Lung microvascular endothelial cell (primary cell): ENCODE measurements around the gene NADSYN1. TPM values are rescaled to one million over a fixed set of nuclear protein-coding genes. Genes with fewer than 3 reads are reported as not detected.
A peak's percentile ranks its signal among the peaks of the same experiment; 100 is the strongest.
"Not testable (repeated sequence)": the region's sequence is repeated elsewhere in the genome, so short reads cannot be mapped to it uniquely, and the experiment has no call there.

Experiments
- DNase-seq, 2 donors: peaks; one replicate each; pipeline versions ENCODE4 v3.0.0 to v3.0.0-alpha.2; 2010; ENCODE audit warnings: low read depth in 2 of 2
- total RNA-seq: library from RNA; depleted of rRNA; stranded (reverse); fragments of >200 nt; gene quantifications from 2 replicates; pipeline ENCODE4 v1.2.1, GENCODE V29; 2014

The NADSYN1 gene
- 67.9 and 69.7 TPM in 2 replicates for total RNA-seq

DNA sequence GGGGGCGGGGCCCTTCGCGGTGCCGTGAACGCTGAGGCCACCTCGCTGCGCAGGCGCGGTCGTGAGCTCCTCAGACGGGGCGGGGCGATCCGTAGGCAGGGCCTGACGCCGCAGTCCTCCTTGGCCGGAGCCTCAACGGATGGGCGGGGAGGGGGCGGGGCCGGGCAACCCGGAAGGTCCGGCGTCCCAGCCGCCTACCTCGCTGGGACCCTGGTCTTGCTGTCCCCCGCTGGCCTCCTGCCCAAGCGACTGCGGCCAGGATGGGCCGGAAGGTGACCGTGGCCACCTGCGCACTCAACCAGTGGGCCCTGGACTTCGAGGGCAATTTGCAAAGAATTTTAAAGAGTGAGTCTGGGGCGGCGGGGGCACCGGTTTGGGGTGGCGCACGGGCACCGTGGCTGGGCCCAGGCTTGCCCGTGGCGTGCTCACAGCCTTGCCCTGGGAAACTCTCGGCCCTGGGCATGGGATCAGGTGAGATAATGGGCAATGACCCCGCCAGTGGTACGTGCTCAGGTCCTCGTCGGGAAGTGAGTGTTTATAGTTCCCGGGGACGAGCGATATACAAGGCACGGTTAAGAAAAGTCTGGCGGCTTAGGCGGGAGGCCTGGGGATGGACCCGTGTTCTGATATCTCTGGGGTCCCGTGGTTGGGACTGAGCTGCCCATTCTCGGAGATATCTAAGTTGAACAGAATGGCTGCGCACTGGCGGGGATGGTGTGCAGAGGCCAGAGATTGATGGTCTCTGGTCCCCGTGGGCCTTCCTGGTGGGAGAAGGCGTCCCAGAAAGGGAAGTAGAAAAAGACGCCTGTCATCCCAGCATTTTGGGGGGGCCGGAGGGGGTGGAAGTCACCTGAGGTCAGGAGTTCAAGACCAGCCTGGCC is at the start of gene NADSYN1:
Gene NADSYN1, plus strand, starts transcription at position 167 of the 881 bp plus-strand sequence. Its CDS starts 94 bp downstream, at position 261.
- peak; percentile 96 for DNase-seq

DNA sequence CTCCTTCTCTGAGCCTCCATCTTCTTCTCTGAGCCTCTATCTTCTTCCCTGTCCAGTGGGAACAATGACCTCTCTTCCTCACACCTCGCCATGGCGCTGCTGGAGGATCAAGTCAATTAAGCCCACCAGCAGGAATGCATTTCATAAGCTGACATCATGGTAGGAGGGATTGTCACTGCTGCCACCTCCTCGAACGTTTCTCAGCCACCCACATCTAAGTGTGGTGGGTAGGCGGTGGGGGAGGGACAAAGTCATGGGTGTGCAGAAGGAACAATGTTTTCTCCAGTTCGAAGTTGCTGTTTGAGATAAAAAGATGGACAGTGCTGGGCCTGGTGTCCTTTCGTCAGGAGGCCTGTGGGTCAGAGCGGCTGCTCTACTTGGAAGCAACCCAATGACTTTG is 48.8 kb upstream of the NADSYN1 start:
- no peak for DNase-seq

DNA sequence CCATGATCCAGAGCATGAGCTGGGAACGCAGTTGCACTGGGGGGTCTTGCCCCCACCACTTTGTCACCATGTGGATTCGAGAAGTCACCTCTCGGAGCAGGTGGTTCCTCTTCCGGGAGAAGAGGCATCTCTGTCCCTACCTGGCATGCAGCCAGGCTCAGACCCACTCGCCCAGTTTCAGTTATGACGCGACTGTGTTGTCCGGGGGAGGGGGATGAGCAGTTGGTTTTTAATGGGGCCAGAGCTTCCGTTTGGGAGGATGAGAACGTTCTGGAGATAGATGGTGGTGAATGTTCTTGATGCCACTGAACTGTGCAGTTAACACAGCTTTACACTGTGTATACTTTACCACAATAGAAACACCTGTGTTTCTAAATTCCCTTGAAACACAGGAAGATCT is 46.3 kb upstream of the NADSYN1 start:
- no peak for DNase-seq

DNA sequence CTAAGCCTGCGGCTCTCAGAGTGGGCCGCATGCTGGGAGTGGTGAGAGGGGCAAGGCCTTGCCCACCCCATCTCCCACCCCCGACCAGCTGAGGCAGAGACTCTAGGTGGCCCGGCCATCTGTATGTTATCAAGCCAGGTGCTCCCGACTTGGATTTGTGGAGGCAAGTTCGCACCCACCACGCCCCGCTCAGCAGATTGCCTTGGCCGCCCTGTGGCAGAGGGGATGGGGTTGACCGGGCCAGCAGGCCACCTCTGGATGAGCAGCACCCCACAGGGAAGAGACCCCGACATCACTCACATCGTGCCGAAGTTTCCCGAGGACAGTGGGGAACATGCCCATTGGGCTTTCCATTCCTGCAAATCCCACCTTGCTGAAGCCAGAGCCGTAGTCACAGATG is 45.6 kb upstream of the NADSYN1 start:
- DNase-seq = no peak

DNA sequence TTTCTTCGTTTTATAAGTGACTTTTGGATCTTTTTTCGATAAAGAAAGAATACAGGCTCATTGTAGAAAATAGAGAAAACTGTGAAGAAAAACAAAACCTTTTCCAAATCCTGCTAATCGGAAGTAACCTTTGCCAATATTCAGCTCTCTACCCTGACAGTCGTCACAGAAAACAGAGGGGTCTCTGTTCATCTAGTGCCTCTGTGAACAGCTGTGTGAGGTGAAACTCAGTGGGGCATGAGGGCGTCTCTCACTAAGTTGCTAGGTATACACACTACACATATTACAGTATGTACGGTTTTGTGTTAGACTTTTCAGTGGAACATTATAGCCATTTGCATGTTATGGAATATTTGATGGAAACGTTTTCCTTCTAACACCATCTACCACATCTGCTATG is 44.2 kb upstream of the NADSYN1 start:
- no peak for DNase-seq

DNA sequence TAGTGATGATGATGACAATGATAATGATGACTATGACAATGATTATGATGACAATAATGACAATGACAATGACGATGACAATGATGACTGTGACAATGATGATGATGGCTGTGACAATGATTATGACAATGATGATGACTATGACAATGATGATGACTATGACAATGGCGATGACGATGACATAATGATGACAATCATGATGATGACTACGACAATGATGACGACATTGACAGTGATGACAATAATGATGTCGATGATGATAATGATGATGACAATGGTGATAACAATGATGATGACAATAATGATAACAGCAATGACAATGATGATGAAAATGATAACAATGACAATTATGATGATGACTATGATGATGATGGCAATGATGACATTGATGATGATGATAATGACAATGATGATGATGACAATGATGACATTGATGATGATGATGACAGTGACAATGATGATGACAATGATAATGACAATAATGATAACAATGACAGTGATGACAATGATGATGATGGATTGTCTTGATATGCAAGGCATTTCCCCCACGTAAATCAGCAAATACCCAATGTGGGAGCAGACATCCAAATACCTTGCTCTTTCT is 42.5 kb upstream of the NADSYN1 start:
- no peak for DNase-seq

DNA sequence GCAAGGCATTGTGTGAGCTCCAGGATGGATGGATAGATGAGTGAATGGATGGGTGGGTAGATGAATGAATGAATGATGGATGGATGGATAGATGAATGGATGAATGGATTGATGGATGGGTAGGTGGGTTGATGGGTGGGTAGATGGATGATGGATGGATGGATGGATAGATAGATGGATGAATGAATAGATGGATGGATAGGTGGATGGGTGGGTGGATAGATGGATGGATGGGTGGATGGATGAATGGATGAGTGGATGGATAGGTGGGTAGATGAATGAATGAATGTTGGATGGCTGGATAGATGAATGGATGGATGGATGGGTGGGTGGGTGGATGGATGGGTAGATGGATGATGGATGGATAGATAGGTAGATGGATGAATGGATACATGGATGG is 38.4 kb upstream of the NADSYN1 start:
- no peak for DNase-seq

DNA sequence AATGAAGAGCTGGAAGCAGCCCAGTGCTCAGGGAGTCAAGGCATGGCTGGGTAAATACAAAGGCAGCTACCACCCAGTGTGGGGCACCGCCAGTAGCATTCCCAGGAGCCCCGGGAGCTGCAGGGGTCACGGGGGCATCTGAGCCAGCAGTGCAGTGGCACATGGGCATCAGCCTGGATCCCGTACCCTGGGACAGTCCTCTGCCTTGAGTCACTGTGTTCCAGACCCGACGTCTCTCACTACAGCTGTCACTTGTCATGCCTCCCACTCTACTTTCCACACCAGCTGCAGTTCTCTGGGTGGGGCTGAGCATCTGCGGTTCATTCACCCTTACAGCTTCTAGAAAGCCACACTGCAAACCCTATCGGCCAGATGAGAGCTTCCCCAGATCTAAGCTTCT is 34.4 kb upstream of the NADSYN1 start:
- no peak for DNase-seq

DNA sequence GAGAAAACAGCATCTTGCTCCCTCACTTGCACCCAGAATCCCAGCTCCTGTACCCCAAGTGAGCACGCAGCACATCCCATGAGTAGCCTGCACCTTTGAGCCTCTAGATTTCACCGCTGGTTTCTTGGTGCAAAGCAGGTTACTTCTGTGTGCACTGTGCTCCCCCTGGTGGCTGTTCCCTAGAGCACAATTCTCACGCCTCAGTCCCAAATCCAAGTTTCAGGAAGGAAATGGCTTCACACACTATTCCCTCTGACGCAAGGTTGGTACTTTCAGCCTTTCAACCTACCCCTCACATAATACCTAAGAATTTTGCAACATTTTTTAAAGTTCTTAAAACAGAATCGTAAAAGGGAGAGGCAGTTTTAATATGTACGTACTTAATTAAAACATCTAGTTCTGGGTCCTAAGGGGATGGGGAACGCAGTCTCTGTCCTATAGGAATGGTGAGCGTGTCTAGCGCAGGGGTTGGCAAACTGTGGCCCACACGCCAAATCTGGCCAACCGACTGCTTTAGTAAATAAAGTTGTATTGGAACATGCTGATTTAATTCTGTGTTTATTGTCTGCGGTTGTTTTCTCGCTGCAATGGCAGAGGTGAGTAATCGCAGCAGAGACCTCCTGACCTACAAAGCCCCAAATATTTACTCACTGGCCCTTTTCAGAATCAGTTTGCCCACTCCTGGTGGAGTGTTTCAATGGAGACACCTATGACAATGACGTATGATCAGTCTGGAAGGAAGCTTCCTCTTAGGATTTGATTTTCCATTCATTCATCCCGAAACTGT is 32.4 kb upstream of the NADSYN1 start:
- DNase-seq = peak; percentile 65 to 72

DNA sequence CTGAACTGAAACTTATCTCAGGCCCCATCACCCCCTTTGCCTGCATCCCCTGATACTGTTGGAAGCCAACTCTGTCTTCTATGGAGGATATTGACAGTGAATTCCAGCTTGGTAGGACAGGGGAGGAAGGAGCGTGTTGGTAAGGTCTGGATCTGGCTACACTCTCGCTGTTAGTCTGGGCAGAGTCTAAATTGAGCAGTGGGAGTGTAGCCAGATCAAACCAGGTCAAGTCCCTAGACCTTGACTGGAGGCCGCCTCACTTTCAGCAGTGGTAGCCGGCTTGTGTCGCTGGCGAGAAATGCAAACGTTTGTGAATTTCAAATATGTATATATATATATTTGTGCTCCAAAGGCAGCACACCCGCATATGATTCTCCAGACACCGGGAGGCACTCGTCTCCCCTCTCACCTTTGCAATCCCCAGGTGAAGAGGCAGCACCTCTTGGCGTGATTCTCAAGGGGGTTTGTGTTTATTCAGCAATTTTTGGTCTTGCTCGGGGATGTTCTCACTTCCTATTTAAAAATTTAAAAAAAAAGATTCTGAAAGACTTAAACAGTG is 31.5 kb upstream of the NADSYN1 start:
- DNase-seq = no peak

DNA sequence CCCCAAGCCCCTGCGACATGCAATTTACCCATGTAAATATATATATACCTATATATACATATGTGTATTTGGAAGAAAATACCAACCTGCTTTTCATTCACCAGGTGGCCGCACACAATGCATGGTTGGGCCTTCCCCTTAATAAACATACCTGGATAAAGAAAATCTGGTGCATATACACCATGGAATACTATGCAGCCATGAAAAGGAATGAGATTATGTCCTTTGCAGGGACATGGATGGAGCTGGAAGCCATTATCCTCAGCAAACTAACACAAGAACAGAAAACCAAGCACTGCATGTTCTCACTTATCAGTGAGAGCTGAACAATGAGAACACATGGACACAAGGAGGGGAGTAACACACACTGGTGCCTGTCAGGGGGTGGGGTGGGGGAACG is 30.7 kb upstream of the NADSYN1 start:
- DNase-seq = not testable (repeated sequence)

DNA sequence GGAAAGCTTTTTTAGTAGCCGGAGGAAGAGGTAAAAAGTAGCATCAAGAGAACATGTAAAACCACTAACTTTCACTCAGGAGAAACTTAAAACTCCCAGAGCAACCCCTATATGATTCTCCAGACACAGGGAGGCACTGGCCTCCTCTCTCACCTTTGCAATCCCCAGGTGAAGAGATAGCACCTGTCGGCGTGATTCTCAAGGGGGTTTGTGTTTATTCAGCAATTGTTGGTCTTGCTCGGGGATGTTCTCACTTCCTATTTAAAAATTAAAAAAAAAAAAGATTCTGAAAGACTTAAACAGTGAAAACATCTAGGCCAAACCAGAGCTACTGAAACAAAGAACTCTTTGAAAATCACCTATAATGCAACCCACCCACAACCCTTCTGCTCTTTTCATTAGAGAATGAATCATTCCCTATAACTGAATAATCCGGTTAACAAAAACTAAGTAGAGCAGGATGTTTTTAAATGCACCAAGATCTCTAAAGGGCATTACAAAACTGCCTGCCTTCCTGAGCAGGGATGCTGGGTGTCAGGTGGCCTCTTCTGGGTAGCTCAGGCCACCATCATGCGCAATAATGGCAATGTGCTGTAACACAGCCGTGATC is 29.7 kb upstream of the NADSYN1 start:
- no peak for DNase-seq

DNA sequence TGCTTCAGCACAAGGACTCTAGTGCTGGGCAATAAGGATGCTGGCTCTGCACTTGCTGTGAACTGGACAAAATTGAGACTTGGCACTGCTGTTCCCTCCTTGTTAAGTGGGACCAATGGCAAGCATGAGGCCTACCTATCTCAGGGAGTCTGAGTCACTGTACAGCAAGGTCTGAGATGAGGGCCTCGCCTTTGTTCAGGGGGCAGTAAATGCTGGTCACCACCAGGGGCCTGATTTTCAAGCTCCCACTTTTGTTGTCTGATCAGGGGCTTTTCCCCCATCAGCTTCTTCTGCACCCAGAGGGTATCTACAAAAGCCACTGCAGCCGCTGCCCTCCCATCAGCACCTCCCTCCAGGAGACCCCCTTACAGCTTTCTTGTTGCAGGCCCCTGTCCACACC is 27.6 kb upstream of the NADSYN1 start:
- DNase-seq = no peak

DNA sequence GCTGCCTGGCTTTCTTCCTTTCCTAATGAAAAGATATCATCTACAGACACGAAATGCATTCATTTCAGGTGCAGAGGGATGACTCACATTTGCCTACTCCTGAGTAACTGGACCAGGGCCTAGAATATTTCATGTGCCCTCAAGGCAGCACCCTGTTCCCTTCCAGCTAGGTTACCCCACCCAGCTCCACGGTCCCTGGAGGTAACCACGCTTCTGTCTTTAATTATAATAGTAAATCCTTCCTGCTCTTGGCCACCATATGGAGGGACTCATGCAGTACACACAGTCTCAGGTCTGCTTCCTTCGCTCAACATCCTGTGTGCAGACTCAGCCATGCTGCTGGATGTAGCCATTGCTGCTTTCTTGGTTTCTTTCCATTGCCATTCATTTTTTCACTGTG is 27.1 kb upstream of the NADSYN1 start:
- DNase-seq = no peak

DNA sequence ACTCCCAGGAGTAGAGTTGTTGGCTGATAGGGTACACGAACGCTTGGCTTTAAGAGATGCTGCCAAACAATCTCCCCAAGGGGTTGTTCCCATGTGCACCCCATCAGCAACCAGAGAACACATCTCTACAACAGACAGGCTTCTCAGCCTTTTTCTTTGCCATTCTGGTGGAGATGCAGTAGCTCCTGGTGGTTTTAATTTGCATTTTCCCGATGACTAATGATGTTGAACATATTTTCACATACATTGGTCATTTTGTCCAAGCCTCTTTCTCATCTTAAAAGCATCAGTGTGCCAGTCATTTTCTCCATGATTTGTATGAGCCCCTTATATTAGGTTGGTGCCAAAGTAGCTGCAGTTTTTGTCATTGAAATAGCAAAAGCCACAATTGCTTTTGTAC is 26.6 kb upstream of the NADSYN1 start:
- DNase-seq = no peak

DNA sequence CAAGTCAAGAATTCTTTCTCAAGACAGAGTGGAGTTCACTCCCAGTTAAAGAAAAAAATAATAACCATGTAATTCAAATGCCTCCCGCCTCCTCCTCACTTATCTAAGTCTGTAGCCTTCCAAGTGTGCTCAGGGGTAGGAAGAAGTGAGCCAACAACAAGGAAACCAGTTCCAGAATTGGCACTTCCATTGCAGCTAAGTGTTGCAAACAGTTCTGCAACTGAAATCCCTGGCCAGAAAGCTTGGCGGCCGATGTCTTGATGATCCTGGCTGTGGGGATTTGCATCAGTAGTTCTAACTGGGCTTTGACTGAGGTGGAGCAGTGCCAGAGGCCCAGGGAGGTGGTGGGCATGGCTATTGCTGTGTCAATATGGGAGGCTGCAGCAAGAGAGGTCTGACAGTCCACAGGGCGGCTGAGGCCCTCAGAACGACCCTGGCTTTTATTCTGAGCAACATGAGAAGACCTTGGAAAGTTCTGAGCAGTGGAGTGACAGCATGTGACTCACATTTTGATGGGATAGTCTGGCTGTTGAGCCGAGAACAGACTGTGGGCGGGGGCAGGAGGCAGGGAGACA is 24.1 kb upstream of the NADSYN1 start:
- DNase-seq = no peak

DNA sequence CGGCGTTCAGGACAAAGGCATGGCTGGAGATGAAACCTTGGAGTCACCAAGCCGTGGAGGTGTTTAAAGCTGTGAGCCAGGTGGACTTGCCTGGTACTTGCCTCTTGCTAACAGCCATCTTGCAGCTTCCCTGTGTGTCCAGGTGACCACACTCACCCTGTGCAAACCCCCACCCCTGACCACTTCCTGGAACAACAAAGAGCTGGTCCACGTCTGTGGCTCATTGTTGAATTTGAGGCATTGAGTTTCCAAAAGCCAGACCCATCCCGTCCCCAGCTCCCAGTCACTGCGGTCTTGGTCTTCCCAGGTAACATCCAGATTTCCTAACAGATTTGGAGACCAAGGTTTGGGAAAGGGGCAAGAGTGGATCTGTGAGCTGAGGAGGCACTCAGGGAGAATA is 23.3 kb upstream of the NADSYN1 start:
- no peak for DNase-seq

DNA sequence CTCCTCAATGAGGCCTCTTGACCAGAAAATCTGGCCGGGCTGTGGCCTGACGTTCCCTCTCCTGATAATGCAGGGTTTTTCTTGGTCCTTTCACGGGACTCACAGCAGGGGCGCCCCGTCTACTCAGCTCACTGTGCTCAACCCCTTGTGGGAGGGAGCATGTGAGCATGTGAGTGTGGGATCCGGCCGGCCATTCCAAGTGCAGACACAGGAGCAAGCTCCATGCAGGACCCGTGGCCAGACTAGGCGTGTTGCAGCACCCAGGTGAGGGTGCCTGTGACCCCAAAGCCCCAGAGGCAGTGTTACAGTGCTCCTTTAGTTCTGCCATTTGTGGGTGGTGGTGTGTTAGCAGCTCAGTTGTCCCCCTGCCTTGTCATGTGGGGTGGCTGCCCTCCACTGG is 22.8 kb upstream of the NADSYN1 start:
- DNase-seq = no peak

DNA sequence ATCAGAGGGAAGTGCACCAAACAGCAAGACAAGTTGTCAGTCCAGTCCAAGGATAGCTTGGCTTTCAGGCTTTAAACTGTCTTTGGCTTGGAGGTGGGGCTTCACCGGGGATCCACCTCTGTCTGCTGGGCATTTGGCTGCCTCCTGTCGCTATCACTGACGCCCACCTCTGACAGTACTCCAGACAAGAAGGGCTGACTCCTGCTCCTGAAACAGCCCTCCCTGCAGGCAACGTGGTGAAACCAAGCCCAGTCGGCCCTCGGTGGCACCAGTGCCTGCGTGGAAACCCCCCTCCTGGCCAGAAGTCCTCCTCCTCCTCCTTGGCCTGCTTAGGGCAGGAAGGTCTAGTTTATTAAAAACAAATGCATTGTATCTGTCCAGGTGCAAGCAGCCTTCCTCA is 21.7 kb upstream of the NADSYN1 start:
- DNase-seq = no peak

DNA sequence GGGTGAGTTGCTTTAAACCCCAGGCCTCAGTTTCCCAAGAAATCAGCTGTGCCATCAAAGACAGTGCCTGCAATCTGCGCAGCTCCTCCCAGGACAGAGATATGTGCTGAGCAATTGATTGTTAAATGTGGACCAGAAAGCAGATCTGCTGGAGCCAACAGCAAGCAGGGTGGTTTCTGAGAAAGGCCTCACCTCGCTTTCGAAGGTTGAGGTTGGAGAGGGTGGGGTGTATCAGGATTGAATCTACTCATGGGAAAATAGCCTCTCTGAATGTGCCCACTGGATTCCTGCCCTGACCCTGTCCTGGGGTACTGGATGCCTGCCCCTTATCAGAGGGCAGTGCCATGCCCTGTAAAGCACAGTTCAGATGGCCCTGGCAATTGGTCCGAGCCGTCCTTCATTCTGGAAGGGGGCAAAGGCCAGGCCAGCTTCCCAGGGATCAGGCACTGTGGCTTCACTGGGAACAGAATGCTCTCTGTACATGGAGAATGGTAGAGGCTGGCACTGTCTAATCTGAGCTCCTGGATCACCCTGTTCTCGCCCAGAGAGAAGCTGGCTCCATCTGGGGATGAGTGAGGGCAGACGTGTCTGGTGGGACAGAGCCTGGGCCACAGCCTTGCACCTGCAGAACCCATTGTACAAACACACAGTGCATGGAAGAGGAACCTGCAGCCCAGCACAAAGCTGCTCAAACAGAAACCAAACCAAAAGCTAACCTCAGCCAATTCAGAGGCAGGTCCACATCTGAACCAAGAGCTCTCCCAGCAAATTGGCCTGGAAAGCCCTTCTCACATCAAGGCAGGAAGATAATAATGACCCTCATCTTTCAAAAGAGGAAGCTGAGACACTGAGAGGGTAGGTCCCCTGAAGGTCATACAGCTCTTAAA is 20.0 kb upstream of the NADSYN1 start:
- no peak for DNase-seq
